ENCODE results near the gene SLIT3.

- TF ChIP-seq MYC (IDR thresholded peaks at IDR 0.05; ENCODE audit: insufficient read depth, insufficient read length, insufficient replicate concordance, low read length, severe bottlenecking) (no peak), E2F4 (IDR thresholded peaks at IDR 0.05; ENCODE audit: low read depth, low read length) (no peak), POLR2A (IDR thresholded peaks at IDR 0.05; ENCODE audit: low read depth, low read length) (no peak), FOS (IDR thresholded peaks at IDR 0.05; ENCODE audit: borderline replicate concordance, extremely low read depth, insufficient read length) (no peak), SREBF2 (IDR thresholded peaks at IDR 0.05; ENCODE audit: low read length) (no peak)
- TF ChIP-seq, protein P1, sequence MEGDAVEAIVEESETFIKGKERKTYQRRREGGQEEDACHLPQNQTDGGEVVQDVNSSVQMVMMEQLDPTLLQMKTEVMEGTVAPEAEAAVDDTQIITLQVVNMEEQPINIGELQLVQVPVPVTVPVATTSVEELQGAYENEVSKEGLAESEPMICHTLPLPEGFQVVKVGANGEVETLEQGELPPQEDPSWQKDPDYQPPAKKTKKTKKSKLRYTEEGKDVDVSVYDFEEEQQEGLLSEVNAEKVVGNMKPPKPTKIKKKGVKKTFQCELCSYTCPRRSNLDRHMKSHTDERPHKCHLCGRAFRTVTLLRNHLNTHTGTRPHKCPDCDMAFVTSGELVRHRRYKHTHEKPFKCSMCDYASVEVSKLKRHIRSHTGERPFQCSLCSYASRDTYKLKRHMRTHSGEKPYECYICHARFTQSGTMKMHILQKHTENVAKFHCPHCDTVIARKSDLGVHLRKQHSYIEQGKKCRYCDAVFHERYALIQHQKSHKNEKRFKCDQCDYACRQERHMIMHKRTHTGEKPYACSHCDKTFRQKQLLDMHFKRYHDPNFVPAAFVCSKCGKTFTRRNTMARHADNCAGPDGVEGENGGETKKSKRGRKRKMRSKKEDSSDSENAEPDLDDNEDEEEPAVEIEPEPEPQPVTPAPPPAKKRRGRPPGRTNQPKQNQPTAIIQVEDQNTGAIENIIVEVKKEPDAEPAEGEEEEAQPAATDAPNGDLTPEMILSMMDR (IDR thresholded peaks at IDR 0.05 in 2 of 3, conservative IDR thresholded peaks at IDR 0.05 in 1 of 3; ENCODE audit: control insufficient read depth in 2 of 3, extremely low read depth in 1 of 3, insufficient read depth in 1 of 3, low read depth in 3 of 3, low read length in 3 of 3): no peak
- TF ChIP-seq, protein P2, sequence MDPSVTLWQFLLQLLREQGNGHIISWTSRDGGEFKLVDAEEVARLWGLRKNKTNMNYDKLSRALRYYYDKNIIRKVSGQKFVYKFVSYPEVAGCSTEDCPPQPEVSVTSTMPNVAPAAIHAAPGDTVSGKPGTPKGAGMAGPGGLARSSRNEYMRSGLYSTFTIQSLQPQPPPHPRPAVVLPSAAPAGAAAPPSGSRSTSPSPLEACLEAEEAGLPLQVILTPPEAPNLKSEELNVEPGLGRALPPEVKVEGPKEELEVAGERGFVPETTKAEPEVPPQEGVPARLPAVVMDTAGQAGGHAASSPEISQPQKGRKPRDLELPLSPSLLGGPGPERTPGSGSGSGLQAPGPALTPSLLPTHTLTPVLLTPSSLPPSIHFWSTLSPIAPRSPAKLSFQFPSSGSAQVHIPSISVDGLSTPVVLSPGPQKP (IDR thresholded peaks at IDR 0.05; ENCODE audit: low read depth, low read length): no peak
These were observed 236.8 kb downstream of the SLIT3 start for GRCh38 chr5:169064093-169064492.
